SK-N-SH treated with all-trans-retinoic acid at 6 μM for 48 hours (cell line): ENCODE data around the gene ZNF536.

ENCODE experiments used
- ATAC-seq: fragments of 200-7000 bp; cut with Tn5 transposase; 3 replicates; pipeline ENCODE4 v1.9.1; 2020; ENCODE audit warnings: mild to moderate bottlenecking, moderate library complexity
- ARNTL ChIP-seq: fragments of 450-650 bp; formaldehyde crosslinking; IDR thresholded peaks from 2 replicates; pipeline ENCODE4 v1.5.0; 2020; ENCODE audit warnings: low read depth, mild to moderate bottlenecking, moderate library complexity, borderline replicate concordance
- BACH2 ChIP-seq: fragments of 250-450 bp; sonication (Bioruptor Pico); IDR thresholded peaks from 2 replicates; pipeline ENCODE4 v1.9.0; 2021; ENCODE audit warnings: mild to moderate bottlenecking, borderline replicate concordance
- CSDC2 ChIP-seq: fragments of 250-450 bp; sonication (Bioruptor Pico); IDR thresholded peaks from 2 replicates; pipeline ENCODE4 v1.5.0; 2020; ENCODE audit warnings: mild to moderate bottlenecking, moderate library complexity
- ESRRG ChIP-seq: fragments of 250-450 bp; sonication (Bioruptor Pico); IDR thresholded peaks from 2 replicates; pipeline ENCODE4 v1.6.1; 2021; ENCODE audit warnings: mild to moderate bottlenecking
- GLIS3 ChIP-seq: fragments of 250-450 bp; sonication (Bioruptor Pico); IDR thresholded peaks from 2 replicates; pipeline ENCODE4 v1.5.0; 2020; ENCODE audit warnings: mild to moderate bottlenecking, moderate library complexity
- OSR1 ChIP-seq: fragments of 250-450 bp; sonication (Bioruptor Pico); IDR thresholded peaks from 2 replicates; pipeline ENCODE4 v1.8.0; 2022; ENCODE audit warnings: moderate library complexity, mild to moderate bottlenecking, inconsistent platforms
- PPARA ChIP-seq: fragments of 250-450 bp; sonication (Bioruptor Pico); IDR thresholded peaks from 2 replicates; pipeline ENCODE4 v1.5.0; 2020; ENCODE audit warnings: mild to moderate bottlenecking, borderline replicate concordance
- RARB ChIP-seq: fragments of 250-450 bp; sonication (Bioruptor Pico); IDR thresholded peaks from 2 replicates; pipeline ENCODE4 v1.8.0; 2021; ENCODE audit warnings: mild to moderate bottlenecking, moderate library complexity
- SNAI2 ChIP-seq: fragments of 250-450 bp; sonication (Bioruptor Pico); IDR thresholded peaks from 2 replicates; pipeline ENCODE4 v1.5.0; 2020; ENCODE audit warnings: mild to moderate bottlenecking, moderate library complexity
- TCF4 ChIP-seq: fragments of 250-450 bp; sonication (Bioruptor Pico); IDR thresholded peaks from 2 replicates; pipeline ENCODE4 v1.8.0; 2021; ENCODE audit warnings: mild to moderate bottlenecking, moderate library complexity, borderline replicate concordance
- TOX ChIP-seq: fragments of 250-450 bp; sonication (Bioruptor Pico); IDR thresholded peaks from 2 replicates; pipeline ENCODE4 v1.8.0; 2021; ENCODE audit warnings: mild to moderate bottlenecking, moderate library complexity, borderline replicate concordance
- ZC3H10 ChIP-seq: fragments of 250-450 bp; sonication (Bioruptor Pico); IDR thresholded peaks from 2 replicates; pipeline ENCODE4 v1.5.1; 2021; ENCODE audit warnings: mild to moderate bottlenecking, moderate library complexity
- ZFP3 ChIP-seq: fragments of 250-450 bp; sonication (Bioruptor Pico); IDR thresholded peaks from 2 replicates; pipeline ENCODE4 v1.5.0; 2020; ENCODE audit warnings: mild to moderate bottlenecking, moderate library complexity
- ZFP30 ChIP-seq: fragments of 450-650 bp; formaldehyde crosslinking; IDR thresholded peaks from 2 replicates; pipeline ENCODE4 v1.5.0; 2022; ENCODE audit warnings: mild to moderate bottlenecking, moderate library complexity
- ZNF565 ChIP-seq: fragments of 450-650 bp; formaldehyde crosslinking; conservative IDR thresholded peaks from 2 replicates; pipeline ENCODE4 v1.5.0; 2020; ENCODE audit warnings: low read depth, mild to moderate bottlenecking, moderate library complexity
- ZNF70 ChIP-seq: fragments of 450-650 bp; formaldehyde crosslinking; IDR thresholded peaks from 2 replicates; pipeline ENCODE4 v1.5.0; 2020; ENCODE audit warnings: mild to moderate bottlenecking, moderate library complexity
- ZNF8 ChIP-seq: fragments of 450-650 bp; formaldehyde crosslinking; IDR thresholded peaks from 2 replicates; pipeline ENCODE4 v1.5.0; 2020; ENCODE audit warnings: mild to moderate bottlenecking, moderate library complexity
- TF ChIP-seq, protein P1 (sequence below): fragments of 250-450 bp; sonication (Bioruptor Pico); IDR thresholded peaks from 2 replicates; pipeline ENCODE4 v1.8.0; 2021; ENCODE audit warnings: low read depth, mild to moderate bottlenecking, moderate library complexity, borderline replicate concordance
- TF ChIP-seq, protein P2 (sequence below): fragments of 250-450 bp; sonication (Bioruptor Pico); IDR thresholded peaks from 2 replicates; pipeline ENCODE4 v1.5.1; 2021; ENCODE audit warnings: mild to moderate bottlenecking, moderate library complexity
- TF ChIP-seq, protein P3 (sequence below): fragments of 250-450 bp; sonication (Bioruptor Pico); IDR thresholded peaks from 2 replicates; pipeline ENCODE4 v1.8.0; 2020; ENCODE audit warnings: mild to moderate bottlenecking, moderate library complexity, borderline replicate concordance
- TF ChIP-seq, protein P4 (sequence below): fragments of 250-450 bp; sonication (Bioruptor Pico); IDR thresholded peaks from 2 replicates; pipeline ENCODE4 v1.5.1; 2020; ENCODE audit warnings: low read depth, mild to moderate bottlenecking, moderate library complexity
- TF ChIP-seq, protein P5 (sequence below): fragments of 250-450 bp; sonication (Bioruptor Pico); IDR thresholded peaks from 2 replicates; pipeline ENCODE4 v1.5.0; 2020; ENCODE audit warnings: mild to moderate bottlenecking, moderate library complexity

ZNF536 gene

DNA sequence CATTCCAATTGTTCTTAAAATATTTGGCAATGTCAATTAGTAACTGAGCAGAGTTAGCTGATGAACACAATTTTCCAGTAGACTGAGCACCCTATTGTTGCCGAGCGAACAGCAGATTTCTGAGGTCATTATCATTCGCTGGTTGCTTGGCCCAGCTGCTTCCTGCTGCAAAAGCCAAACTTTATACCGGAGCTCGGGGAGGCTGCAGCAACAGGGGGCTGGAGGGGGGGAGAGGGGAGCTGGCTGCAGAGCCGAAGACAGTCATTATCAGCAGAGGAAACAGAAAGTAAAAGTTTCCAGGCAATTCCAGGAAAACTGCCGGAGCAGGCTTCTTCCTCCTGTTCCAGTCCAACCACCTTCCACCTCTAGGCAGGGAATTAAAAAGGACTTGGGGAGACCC, 77.9 kb downstream of the ZNF536 start:
- ATAC-seq, result no peak
- TF ChIP-seq ZC3H10, result no peak
- TF ChIP-seq ZNF8 (CRISPR knock-in tag), result no peak
- TF ChIP-seq ESRRG (CRISPR knock-in tag), result no peak
- no peak for TF ChIP-seq BACH2 (CRISPR knock-in tag)
- no peak for TF ChIP-seq PPARA (CRISPR knock-in tag)
- TF ChIP-seq ZNF70 (CRISPR knock-in tag), result no peak

DNA sequence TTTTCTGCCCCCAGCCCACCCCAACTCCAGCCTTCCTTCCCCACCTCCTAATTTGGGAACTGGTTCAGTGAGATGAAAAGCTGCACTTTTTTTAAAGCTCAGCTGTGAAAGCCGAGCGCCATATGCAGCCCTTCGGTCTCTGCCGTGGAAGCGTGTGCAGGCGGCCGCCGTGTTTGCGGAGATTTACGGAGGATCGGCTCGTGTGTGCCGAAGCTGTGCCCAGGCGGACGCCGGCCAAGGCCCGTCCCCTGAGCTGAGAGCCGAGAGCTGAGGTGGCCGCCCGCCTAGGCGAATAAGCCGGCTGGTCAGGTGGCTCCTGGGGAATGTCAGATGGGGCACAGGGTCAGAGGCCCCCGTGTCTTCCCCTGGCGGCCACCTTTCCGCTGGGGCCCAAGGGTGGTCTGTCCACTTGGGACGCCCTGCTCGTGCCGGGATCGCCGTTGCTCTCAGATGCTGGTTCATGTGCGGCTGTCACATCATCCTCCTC, 78.7 kb downstream of the ZNF536 start:
- no peak for ATAC-seq
- TF ChIP-seq GLIS3 (CRISPR knock-in tag) (no peak), RARB (CRISPR knock-in tag) (no peak), TCF4 (CRISPR knock-in tag) (no peak), SNAI2 (no peak), TOX (CRISPR knock-in tag) (no peak), ZFP3 (CRISPR knock-in tag) (no peak), ZNF8 (CRISPR knock-in tag) (no peak), ZFP30 (CRISPR knock-in tag) (no peak), PPARA (CRISPR knock-in tag) (no peak), BACH2 (CRISPR knock-in tag) (no peak), ARNTL (CRISPR knock-in tag) (no peak), ZNF565 (CRISPR knock-in tag) (no peak), ESRRG (CRISPR knock-in tag) (no peak)
- TF ChIP-seq, protein P1, sequence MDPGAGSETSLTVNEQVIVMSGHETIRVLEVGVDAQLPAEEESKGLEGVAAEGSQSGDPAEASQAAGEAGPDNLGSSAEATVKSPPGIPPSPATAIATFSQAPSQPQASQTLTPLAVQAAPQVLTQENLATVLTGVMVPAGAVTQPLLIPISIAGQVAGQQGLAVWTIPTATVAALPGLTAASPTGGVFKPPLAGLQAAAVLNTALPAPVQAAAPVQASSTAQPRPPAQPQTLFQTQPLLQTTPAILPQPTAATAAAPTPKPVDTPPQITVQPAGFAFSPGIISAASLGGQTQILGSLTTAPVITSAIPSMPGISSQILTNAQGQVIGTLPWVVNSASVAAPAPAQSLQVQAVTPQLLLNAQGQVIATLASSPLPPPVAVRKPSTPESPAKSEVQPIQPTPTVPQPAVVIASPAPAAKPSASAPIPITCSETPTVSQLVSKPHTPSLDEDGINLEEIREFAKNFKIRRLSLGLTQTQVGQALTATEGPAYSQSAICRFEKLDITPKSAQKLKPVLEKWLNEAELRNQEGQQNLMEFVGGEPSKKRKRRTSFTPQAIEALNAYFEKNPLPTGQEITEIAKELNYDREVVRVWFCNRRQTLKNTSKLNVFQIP (CRISPR knock-in tag), result no peak
- TF ChIP-seq, protein P2, sequence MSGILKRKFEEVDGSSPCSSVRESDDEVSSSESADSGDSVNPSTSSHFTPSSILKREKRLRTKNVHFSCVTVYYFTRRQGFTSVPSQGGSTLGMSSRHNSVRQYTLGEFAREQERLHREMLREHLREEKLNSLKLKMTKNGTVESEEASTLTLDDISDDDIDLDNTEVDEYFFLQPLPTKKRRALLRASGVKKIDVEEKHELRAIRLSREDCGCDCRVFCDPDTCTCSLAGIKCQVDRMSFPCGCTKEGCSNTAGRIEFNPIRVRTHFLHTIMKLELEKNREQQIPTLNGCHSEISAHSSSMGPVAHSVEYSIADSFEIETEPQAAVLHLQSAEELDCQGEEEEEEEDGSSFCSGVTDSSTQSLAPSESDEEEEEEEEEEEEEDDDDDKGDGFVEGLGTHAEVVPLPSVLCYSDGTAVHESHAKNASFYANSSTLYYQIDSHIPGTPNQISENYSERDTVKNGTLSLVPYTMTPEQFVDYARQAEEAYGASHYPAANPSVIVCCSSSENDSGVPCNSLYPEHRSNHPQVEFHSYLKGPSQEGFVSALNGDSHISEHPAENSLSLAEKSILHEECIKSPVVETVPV, result no peak
- TF ChIP-seq, protein P3, sequence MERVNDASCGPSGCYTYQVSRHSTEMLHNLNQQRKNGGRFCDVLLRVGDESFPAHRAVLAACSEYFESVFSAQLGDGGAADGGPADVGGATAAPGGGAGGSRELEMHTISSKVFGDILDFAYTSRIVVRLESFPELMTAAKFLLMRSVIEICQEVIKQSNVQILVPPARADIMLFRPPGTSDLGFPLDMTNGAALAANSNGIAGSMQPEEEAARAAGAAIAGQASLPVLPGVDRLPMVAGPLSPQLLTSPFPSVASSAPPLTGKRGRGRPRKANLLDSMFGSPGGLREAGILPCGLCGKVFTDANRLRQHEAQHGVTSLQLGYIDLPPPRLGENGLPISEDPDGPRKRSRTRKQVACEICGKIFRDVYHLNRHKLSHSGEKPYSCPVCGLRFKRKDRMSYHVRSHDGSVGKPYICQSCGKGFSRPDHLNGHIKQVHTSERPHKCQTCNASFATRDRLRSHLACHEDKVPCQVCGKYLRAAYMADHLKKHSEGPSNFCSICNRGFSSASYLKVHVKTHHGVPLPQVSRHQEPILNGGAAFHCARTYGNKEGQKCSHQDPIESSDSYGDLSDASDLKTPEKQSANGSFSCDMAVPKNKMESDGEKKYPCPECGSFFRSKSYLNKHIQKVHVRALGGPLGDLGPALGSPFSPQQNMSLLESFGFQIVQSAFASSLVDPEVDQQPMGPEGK (CRISPR knock-in tag), result no peak

DNA sequence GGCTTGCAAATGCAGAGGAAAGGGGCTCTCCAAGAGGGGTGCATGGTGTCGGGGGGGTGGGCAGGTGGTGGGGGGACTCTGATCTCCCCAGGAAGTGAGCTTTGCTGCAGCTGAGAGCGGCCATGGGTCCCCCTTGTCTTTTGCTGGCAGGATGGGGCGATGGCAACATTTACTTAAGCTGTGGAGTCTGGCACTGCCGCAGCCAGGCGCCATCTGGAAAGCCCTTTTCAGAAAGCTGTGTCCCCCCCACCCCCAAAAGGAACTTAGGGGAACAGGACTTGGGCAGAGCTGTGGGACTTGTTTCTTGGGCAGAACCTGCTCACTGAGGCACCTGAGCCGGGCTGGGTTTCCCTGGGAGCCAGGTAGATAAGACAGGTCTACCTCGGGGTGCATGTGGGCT, 80.7 kb downstream of the ZNF536 start:
- no peak for TF ChIP-seq ZNF565 (CRISPR knock-in tag)
- TF ChIP-seq BACH2 (CRISPR knock-in tag), result no peak
- no peak for TF ChIP-seq RARB (CRISPR knock-in tag)
- no peak for TF ChIP-seq ZC3H10
- TF ChIP-seq, protein P4, sequence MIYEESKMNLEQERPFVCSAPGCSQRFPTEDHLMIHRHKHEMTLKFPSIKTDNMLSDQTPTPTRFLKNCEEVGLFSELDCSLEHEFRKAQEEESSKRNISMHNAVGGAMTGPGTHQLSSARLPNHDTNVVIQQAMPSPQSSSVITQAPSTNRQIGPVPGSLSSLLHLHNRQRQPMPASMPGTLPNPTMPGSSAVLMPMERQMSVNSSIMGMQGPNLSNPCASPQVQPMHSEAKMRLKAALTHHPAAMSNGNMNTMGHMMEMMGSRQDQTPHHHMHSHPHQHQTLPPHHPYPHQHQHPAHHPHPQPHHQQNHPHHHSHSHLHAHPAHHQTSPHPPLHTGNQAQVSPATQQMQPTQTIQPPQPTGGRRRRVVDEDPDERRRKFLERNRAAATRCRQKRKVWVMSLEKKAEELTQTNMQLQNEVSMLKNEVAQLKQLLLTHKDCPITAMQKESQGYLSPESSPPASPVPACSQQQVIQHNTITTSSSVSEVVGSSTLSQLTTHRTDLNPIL (CRISPR knock-in tag), result no peak
- TF ChIP-seq, protein P5, sequence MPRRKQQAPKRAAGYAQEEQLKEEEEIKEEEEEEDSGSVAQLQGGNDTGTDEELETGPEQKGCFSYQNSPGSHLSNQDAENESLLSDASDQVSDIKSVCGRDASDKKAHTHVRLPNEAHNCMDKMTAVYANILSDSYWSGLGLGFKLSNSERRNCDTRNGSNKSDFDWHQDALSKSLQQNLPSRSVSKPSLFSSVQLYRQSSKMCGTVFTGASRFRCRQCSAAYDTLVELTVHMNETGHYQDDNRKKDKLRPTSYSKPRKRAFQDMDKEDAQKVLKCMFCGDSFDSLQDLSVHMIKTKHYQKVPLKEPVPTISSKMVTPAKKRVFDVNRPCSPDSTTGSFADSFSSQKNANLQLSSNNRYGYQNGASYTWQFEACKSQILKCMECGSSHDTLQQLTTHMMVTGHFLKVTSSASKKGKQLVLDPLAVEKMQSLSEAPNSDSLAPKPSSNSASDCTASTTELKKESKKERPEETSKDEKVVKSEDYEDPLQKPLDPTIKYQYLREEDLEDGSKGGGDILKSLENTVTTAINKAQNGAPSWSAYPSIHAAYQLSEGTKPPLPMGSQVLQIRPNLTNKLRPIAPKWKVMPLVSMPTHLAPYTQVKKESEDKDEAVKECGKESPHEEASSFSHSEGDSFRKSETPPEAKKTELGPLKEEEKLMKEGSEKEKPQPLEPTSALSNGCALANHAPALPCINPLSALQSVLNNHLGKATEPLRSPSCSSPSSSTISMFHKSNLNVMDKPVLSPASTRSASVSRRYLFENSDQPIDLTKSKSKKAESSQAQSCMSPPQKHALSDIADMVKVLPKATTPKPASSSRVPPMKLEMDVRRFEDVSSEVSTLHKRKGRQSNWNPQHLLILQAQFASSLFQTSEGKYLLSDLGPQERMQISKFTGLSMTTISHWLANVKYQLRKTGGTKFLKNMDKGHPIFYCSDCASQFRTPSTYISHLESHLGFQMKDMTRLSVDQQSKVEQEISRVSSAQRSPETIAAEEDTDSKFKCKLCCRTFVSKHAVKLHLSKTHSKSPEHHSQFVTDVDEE (CRISPR knock-in tag), result no peak
- TF ChIP-seq GLIS3 (CRISPR knock-in tag), result no peak
- TF ChIP-seq OSR1 (CRISPR knock-in tag), result no peak
- no peak for TF ChIP-seq CSDC2 (CRISPR knock-in tag)
- TF ChIP-seq ZNF8 (CRISPR knock-in tag), result no peak
- no peak for TF ChIP-seq SNAI2
- TF ChIP-seq TOX (CRISPR knock-in tag), result no peak
- TF ChIP-seq, protein P1 (CRISPR knock-in tag), result no peak

More for the DNA sequence above, 80.7 kb downstream of the ZNF536 start:
- ATAC-seq, result no peak
